Measurements from ENCODE around the gene GAL.

DNA sequence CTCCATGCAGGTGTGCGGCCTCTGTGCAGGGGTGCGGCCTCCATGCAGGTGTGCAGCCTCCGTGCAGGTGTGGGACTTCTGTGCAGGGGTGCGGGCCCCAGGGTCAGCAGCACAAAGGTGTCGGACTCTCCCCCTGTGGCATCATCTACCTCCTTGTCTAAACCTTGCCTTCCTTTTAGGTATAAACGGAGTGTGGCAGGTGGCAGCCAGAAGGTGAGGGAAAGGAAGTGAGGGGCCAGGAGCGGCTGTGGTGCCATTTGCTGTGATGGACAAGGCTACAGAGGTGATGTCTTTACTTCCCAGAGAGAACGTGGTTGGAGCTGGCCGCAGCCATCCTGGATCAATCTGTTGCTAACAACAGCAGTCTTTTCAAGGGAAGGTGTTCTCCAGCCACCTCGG, 9.1 kb downstream of the GAL start:
- TF ChIP-seq POLR2A (IDR thresholded peaks at IDR 0.05) (no peak), EP300 (IDR thresholded peaks at IDR 0.05) (no peak)
- TF ChIP-seq, protein P1, sequence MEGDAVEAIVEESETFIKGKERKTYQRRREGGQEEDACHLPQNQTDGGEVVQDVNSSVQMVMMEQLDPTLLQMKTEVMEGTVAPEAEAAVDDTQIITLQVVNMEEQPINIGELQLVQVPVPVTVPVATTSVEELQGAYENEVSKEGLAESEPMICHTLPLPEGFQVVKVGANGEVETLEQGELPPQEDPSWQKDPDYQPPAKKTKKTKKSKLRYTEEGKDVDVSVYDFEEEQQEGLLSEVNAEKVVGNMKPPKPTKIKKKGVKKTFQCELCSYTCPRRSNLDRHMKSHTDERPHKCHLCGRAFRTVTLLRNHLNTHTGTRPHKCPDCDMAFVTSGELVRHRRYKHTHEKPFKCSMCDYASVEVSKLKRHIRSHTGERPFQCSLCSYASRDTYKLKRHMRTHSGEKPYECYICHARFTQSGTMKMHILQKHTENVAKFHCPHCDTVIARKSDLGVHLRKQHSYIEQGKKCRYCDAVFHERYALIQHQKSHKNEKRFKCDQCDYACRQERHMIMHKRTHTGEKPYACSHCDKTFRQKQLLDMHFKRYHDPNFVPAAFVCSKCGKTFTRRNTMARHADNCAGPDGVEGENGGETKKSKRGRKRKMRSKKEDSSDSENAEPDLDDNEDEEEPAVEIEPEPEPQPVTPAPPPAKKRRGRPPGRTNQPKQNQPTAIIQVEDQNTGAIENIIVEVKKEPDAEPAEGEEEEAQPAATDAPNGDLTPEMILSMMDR (IDR thresholded peaks at IDR 0.05) = no peak

All from suprapubic skin (tissue), 3 donors.